Mesothelial cell of epicardium (in vitro differentiated cells): ENCODE data around the gene HOMER2. TPM values are rescaled to one million over a fixed set of nuclear protein-coding genes. Genes with fewer than 3 reads are reported as not detected.

ENCODE experiments used
- DNase-seq, 2 experiments: peaks; one replicate each; pipeline ENCODE4 v3.0.0; 2021; ENCODE audit warnings: low spot score in 2 of 2; ENCODE audit not compliant: unreplicated experiment in 2 of 2
- H3K27ac Mint-ChIP-seq: 2 replicates; pipeline ENCODE4 v1.8.0; 2021; ENCODE audit warnings: mixed read lengths
- H3K27me3 Mint-ChIP-seq: 2 replicates; pipeline ENCODE4 v1.8.0; 2021; ENCODE audit warnings: low read depth, mixed read lengths
- H3K36me3 Mint-ChIP-seq: 2 replicates; pipeline ENCODE4 v1.8.0; 2021; ENCODE audit warnings: mixed read lengths
- H3K4me1 Mint-ChIP-seq: 2 replicates; pipeline ENCODE4 v1.8.0; 2021; ENCODE audit warnings: mixed read lengths
- H3K4me3 Mint-ChIP-seq: 2 replicates; pipeline ENCODE4 v1.8.0; 2021; ENCODE audit warnings: mild to moderate bottlenecking, moderate library complexity, mixed read lengths
- H3K9me3 Mint-ChIP-seq: 2 replicates; pipeline ENCODE4 v1.8.0; 2021; ENCODE audit warnings: mixed read lengths
- CTCF ChIP-seq: fragments of 200-600 bp; sonication (generic); IDR thresholded peaks from one replicate; pipeline ENCODE4 v1.5.0; 2021; ENCODE audit warnings: antibody characterized with exemption; ENCODE audit not compliant: unreplicated experiment
- total RNA-seq: library from RNA; stranded (reverse); gene quantifications from 3 replicates; pipeline ENCODE4 v1.2.1, GENCODE V29; 2021

The HOMER2 gene
- total RNA-seq, 1 donor from 2014 or later = 15.9 TPM

GRCh38 chr15:82846621-82847020, 105.9 kb downstream of the HOMER2 start:
- Mint-ChIP-seq H3K27ac (no peak overlapping the region), H3K36me3 (peaks cover 6% of the 10 kb centered on the region), H3K4me1 (peaks cover 13% of the 10 kb centered on the region), H3K9me3 (peaks cover 5% of the 10 kb centered on the region), H3K27me3 (no peaks in the 10 kb centered on the region), H3K4me3 (no peak overlapping the region)
- TF ChIP-seq CTCF = no peak
- no peak for DNase-seq

- Mint-ChIP-seq H3K36me3 (peaks cover 6% of the 10 kb centered on the region), H3K27me3 (no peaks in the 10 kb centered on the region), H3K4me3 (no peak overlapping the region), H3K9me3 (peaks cover 5% of the 10 kb centered on the region), H3K4me1 (peaks cover 13% of the 10 kb centered on the region), H3K27ac (no peak overlapping the region)
- DNase-seq = no peak
- no peak for TF ChIP-seq CTCF
Measured at GRCh38 chr15:82845686-82846085, 106.8 kb downstream of the HOMER2 start.

- H3K4me3 Mint-ChIP-seq = no peak overlapping the region
- no peak overlapping the region for H3K27ac Mint-ChIP-seq
- no peaks in the 10 kb centered on the region for H3K27me3 Mint-ChIP-seq
- H3K9me3 Mint-ChIP-seq = peaks cover 13% of the 10 kb centered on the region
- H3K4me1 Mint-ChIP-seq = no peaks in the 10 kb centered on the region
- H3K36me3 Mint-ChIP-seq = peaks cover 9% of the 10 kb centered on the region
- TF ChIP-seq CTCF = no peak
- no peak for DNase-seq
Measured at GRCh38 chr15:82843566-82843965, 109.0 kb downstream of the HOMER2 start.

- no peak for TF ChIP-seq CTCF
- DNase-seq = no peak
- Mint-ChIP-seq H3K36me3 (peaks cover 36% of the 10 kb centered on the region), H3K9me3 (peaks cover 13% of the 10 kb centered on the region), H3K27ac (no peak overlapping the region), H3K4me1 (no peaks in the 10 kb centered on the region), H3K27me3 (no peaks in the 10 kb centered on the region), H3K4me3 (no peak overlapping the region)
Measured at GRCh38 chr15:82840166-82840565, 112.4 kb downstream of the HOMER2 start.

- no peaks in the 10 kb centered on the region for H3K27me3 Mint-ChIP-seq
- DNase-seq = no peak
- no peak overlapping the region for H3K27ac Mint-ChIP-seq
- peaks cover 13% of the 10 kb centered on the region for H3K9me3 Mint-ChIP-seq
- H3K36me3 Mint-ChIP-seq = peaks cover 42% of the 10 kb centered on the region
- no peak overlapping the region for H3K4me3 Mint-ChIP-seq
- no peaks in the 10 kb centered on the region for H3K4me1 Mint-ChIP-seq
- no peak for TF ChIP-seq CTCF
Measured at GRCh38 chr15:82839136-82839535, 113.4 kb downstream of the HOMER2 start.
